SK-N-MC (cell line): ENCODE measurements around the gene SLC9A1.

Experiments used
- EZH2 ChIP-seq: fragments of 200-600 bp; sonication (generic); IDR thresholded peaks from one replicate; pipeline ENCODE4 v1.6.1; 2017; ENCODE audit warnings: antibody characterized with exemption
- POLR2AphosphoS5 ChIP-seq: IDR thresholded peaks from 2 replicates; pipeline ENCODE4 v1.6.1; 2012; ENCODE audit warnings: mild to moderate bottlenecking, low read depth, low read length, borderline replicate concordance

DNA sequence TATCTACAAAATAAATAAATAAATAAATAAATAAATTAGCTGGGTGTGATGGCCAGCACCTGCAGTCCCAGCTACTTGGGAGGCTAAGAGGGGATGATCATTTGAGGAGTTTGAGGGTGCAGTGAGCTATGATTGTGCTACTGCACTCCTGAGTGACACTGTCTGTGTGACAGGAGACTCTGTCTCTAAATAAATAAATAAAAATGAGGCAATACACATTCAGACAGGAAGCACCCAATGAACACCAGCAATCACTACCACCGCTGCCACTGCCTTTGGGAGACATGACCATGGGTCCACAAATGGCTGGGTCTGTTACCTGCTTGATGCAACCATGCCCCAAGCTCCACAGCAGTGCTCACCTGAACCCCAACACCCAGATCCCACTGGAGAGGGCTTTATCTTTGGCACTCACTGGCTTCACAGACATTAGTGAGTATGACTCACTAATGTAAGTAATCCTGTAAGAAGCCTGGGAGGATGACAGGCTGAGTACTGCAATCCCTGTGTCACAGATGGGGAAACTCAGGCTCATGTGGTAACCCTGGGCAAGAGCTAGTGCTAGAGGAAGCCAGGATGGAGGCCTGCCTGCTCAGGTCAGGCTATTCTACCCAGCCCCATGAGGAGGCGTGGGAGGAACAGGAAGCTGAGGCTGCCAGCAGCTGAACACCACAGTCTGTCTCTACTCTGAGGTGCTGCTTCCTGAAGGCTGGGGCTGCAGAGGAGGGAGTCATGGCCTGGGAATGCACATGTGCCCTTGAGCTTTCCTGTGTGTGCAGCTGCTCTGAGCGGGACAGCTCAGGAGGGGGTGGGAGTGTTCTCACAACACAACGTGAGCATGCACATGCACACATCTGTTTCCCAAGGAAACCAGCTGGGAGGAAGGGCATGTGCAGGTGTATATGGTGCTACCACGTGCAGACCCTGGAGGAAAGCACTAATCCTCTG lies 43.0 kb downstream of the SLC9A1 start:
- TF ChIP-seq EZH2 (no peak), POLR2AphosphoS5 (no peak)
